Endothelial cell of umbilical vein (primary cell): Measurements from ENCODE around the gene FAM43B. TPM values are rescaled to one million over a fixed set of nuclear protein-coding genes. Genes with fewer than 3 reads are reported as not detected.

Experiments used
- BruUV-seq: library from RNA; stranded (reverse); fragments of 400-500 nt; replicated peaks from 2 replicates; lab custom pipeline; 2021; lab: Mats Ljungman, UMichigan
- CTCF ChIA-PET: fragments of 300-600, 350-600 bp; sonication (Branson Sonifier 250); formaldehyde crosslinking; loops from one replicate; lab custom pipeline; 2021; ENCODE audit warnings: antibody characterized with exemption, inconsistent platforms; lab: Charles Lee
- POLR2A ChIA-PET: fragments of 300-600, 350-600 bp; sonication (Branson Sonifier 250); formaldehyde crosslinking; loops from one replicate; lab custom pipeline; 2021; ENCODE audit warnings: antibody characterized with exemption, inconsistent platforms; lab: Charles Lee
- DNase-seq: peaks from one replicate; pipeline ENCODE4 v3.0.0-alpha.2; 2011; ENCODE audit warnings: low read depth, low spot score
- FAIRE-seq: peaks from 2 replicates; lab custom pipeline; 2011; peaks lifted over from hg19 to GRCh38; lab: Jason Lieb, UNC
- H2AFZ ChIP-seq: 2 replicates; pipeline ENCODE4 v1.6.0; 2012; ENCODE audit warnings: low read depth, low read length, control low read depth, inconsistent platforms
- H3K27ac ChIP-seq: 2 replicates; pipeline ENCODE4 v1.5.1; 2011; ENCODE audit warnings: low read depth, mild to moderate bottlenecking, control low read depth, low read length, moderate library complexity; ENCODE audit not compliant: insufficient read depth
- H3K27me3 ChIP-seq, 2 experiments: 2 replicates each; pipeline versions ENCODE4 v1.6.0 to v1.6.1; 2011; ENCODE audit warnings: low read length in 2 of 2, mixed read lengths in 1 of 2; ENCODE audit not compliant: control insufficient read depth in 2 of 2, insufficient read depth in 2 of 2
- H3K36me3 ChIP-seq, 2 experiments: 2 replicates in 1 of 2; 3 replicates in 1 of 2; pipeline ENCODE4 v1.5.1; 2011; ENCODE audit warnings: low read length in 2 of 2, mild to moderate bottlenecking in 1 of 2, moderate library complexity in 1 of 2; ENCODE audit not compliant: control insufficient read depth in 2 of 2, insufficient read depth in 2 of 2; ENCODE audit errors: extremely low read depth in 1 of 2
- H3K4me1 ChIP-seq: 3 replicates; pipeline ENCODE4 v1.5.1; 2011; ENCODE audit warnings: mild to moderate bottlenecking, low read length; ENCODE audit not compliant: control insufficient read depth, insufficient read depth; ENCODE audit errors: extremely low read depth
- H3K4me2 ChIP-seq: 2 replicates; pipeline ENCODE4 v1.6.1; 2011; ENCODE audit warnings: low read length, control low read depth, mixed read lengths; ENCODE audit not compliant: insufficient read depth
- H3K4me3 ChIP-seq, 3 experiments: fragments of 200-600 bp in 1 of 3; sonication (generic), shearing (Covaris generic) in 1 of 3; replicated peaks in 1 of 3; 2 replicates each; pipeline ENCODE4 v1.5.1; 2011 to 2016; ENCODE audit warnings: control low read depth in 3 of 3, low read length in 3 of 3, mild to moderate bottlenecking in 2 of 3, inconsistent platforms in 1 of 3, low read depth in 1 of 3, moderate library complexity in 1 of 3; ENCODE audit not compliant: insufficient read depth in 1 of 3
- H3K79me2 ChIP-seq: 2 replicates; pipeline ENCODE4 v1.6.0; 2012; ENCODE audit warnings: low read length, inconsistent platforms; ENCODE audit not compliant: control insufficient read depth, insufficient read depth
- H3K9ac ChIP-seq: replicated peaks from 2 replicates; pipeline ENCODE3; 2011; ENCODE audit warnings: low read length, control low read depth; ENCODE audit not compliant: insufficient read depth; ENCODE audit errors: extremely low read depth
- H3K9me1 ChIP-seq: replicated peaks from 3 replicates; pipeline ENCODE4 v1.6.0; 2011; ENCODE audit warnings: mild to moderate bottlenecking, low read length; ENCODE audit not compliant: control insufficient read depth, insufficient read depth; ENCODE audit errors: extremely low read depth
- H3K9me3 ChIP-seq: replicated peaks from 2 replicates; pipeline ENCODE4 v1.5.1; 2012; ENCODE audit warnings: low read length, inconsistent platforms; ENCODE audit not compliant: control insufficient read depth, insufficient read depth
- H4K20me1 ChIP-seq: replicated peaks from 2 replicates; pipeline ENCODE3; 2011; ENCODE audit warnings: mild to moderate bottlenecking, low read length; ENCODE audit not compliant: control insufficient read depth, insufficient read depth; ENCODE audit errors: extremely low read depth
- CTCF ChIP-seq, 2 donors: IDR thresholded peaks; 1 replicate in 1 of 2; 2 replicates in 1 of 2; pipeline ENCODE4 v1.5.1; 2011; ENCODE audit warnings: low read length in 2 of 2, mild to moderate bottlenecking in 2 of 2, moderate library complexity in 2 of 2, control low read depth in 1 of 2, inconsistent platforms in 1 of 2, low read depth in 1 of 2; ENCODE audit not compliant: insufficient read depth in 1 of 2; ENCODE audit errors: extremely low read depth in 1 of 2
- EZH2 ChIP-seq: IDR thresholded peaks from 2 replicates; pipeline ENCODE4 v1.6.1; 2012; ENCODE audit warnings: borderline replicate concordance, low read depth, mild to moderate bottlenecking, moderate library complexity, low read length, inconsistent platforms; ENCODE audit not compliant: severe bottlenecking
- FOS ChIP-seq: IDR thresholded peaks from 2 replicates; pipeline ENCODE4 v1.6.1; 2011; ENCODE audit warnings: mild to moderate bottlenecking, low read length, moderate library complexity, borderline replicate concordance; ENCODE audit not compliant: insufficient read depth
- GATA2 ChIP-seq: IDR thresholded peaks from 2 replicates; pipeline ENCODE4 v1.7.0; 2011; ENCODE audit warnings: low read depth, mild to moderate bottlenecking, moderate library complexity, mixed read lengths, low read length; ENCODE audit not compliant: insufficient read length, insufficient read depth
- JUN ChIP-seq: IDR thresholded peaks from 2 replicates; pipeline ENCODE4 v1.6.1; 2011; ENCODE audit warnings: borderline replicate concordance, low read depth; ENCODE audit not compliant: insufficient read length, insufficient read depth
- MAX ChIP-seq: IDR thresholded peaks from 2 replicates; pipeline ENCODE4 v1.6.1; 2011; ENCODE audit not compliant: insufficient read depth, insufficient read length
- MYC ChIP-seq: IDR thresholded peaks from one replicate; pipeline ENCODE4 v1.6.1; 2011; ENCODE audit warnings: mild to moderate bottlenecking, low read depth, low read length
- POLR2A ChIP-seq: IDR thresholded peaks from 2 replicates; pipeline ENCODE4 v1.6.1; 2012; ENCODE audit warnings: low read depth, mild to moderate bottlenecking, control low read depth, low read length
- POLR2AphosphoS5 ChIP-seq: IDR thresholded peaks from 2 replicates; pipeline ENCODE4 v1.6.1; 2012; ENCODE audit warnings: low read depth, mild to moderate bottlenecking, control low read depth, low read length, moderate library complexity; ENCODE audit not compliant: insufficient read depth
- dilution Hi-C: fragments of 300-500 bp; cut with MboI; formaldehyde crosslinking; loops from one replicate; pipeline ENCODE4 v1.15.0; 2019; ENCODE audit warnings: low sequenced_read_pairs; ENCODE audit not compliant: extremely low pct_ligation_motif_present
- intact Hi-C: fragments of 100-400 bp; cut with micrococcal nuclease; formaldehyde crosslinking; loops from one replicate; pipeline ENCODE4 v1.10.0; 2022
- polyA plus RNA-seq, 4 experiments: library from polyadenylated mRNA; depleted of rRNA in 3 of 4; stranded (reverse) in 3 of 4; unstranded in 1 of 4; fragments of >200 nt; gene quantifications; 2 replicates each; pipeline versions ENCODE4 v1.2.1 to v1.2.3, GENCODE V29; 2011 to 2012; ENCODE audit warnings: missing spikeins in 1 of 4
- total RNA-seq: library from RNA; stranded (reverse); gene quantifications from 2 replicates; pipeline ENCODE4 v1.2.3, GENCODE V29; 2021

FAM43B gene
- total and polyA plus RNA-seq, 2 donors (not counting 3 experiments of a cell fraction or from before 2014, with no cell fraction given) = not detected

GRCh38 chr1:20596106-20596505 lies 43.7 kb downstream of the FAM43B start:
- no peak overlapping the region for H3K4me2 ChIP-seq
- no peak overlapping the region for H3K27ac ChIP-seq
- dilution Hi-C loops (no loop called here), intact Hi-C loops (no loop called here)
- H3K9ac ChIP-seq = no peak overlapping the region
- FAIRE-seq (no peak), DNase-seq (no peak)
- no peak overlapping the region for H3K4me3 ChIP-seq
- POLR2A ChIA-PET = no interaction called here
- no peaks in the 10 kb centered on the region for H3K9me1 ChIP-seq
- no peaks in the 10 kb centered on the region for H3K79me2 ChIP-seq
- no peaks in the 10 kb centered on the region for H3K9me3 ChIP-seq
- H3K36me3 ChIP-seq = no peaks in the 10 kb centered on the region
- peaks cover 3% of the 10 kb centered on the region for H3K4me1 ChIP-seq
- BruUV-seq = no TSS peak
- H3K27me3 ChIP-seq = peaks cover 0 to 2% of the 10 kb centered on the region in 2 experiments
- CTCF ChIA-PET = interaction anchor here (1.6 to 2.4 kb wide), 3 partner anchors 11 to 21 kb away, joined by 3 to 12 read pairs (median 8); no protein-coding TSS in a partner anchor
- no peak for TF ChIP-seq JUN
- TF ChIP-seq GATA2 = no peak
- TF ChIP-seq MYC = no peak
- TF ChIP-seq MAX = no peak
- TF ChIP-seq EZH2 = no peak
- no peak for TF ChIP-seq POLR2AphosphoS5
- no peak for TF ChIP-seq POLR2A
- TF ChIP-seq FOS = no peak
- TF ChIP-seq CTCF (IDR thresholded peaks at IDR 0.05; ENCODE audit: extremely low read depth in 1 of 2, insufficient read depth in 1 of 2, low read depth in 1 of 2, low read length in 2 of 2) = no peak
- no peaks in the 10 kb centered on the region for H4K20me1 ChIP-seq
- H2AFZ ChIP-seq = no peak overlapping the region
